Upper lobe of left lung (tissue), 4 donors: Measurements from ENCODE around the gene VASH2.

ENCODE experiments used
- CTCF ChIP-seq, 6 experiments: fragments of 450-650 bp in 4 of 6; fragments of 200-600 bp in 2 of 6; sonication (generic) in 2 of 6; IDR thresholded peaks; one replicate each; pipeline ENCODE4 v1.5.1; 2016 to 2019; ENCODE audit warnings: antibody characterized with exemption in 6 of 6
- POLR2A ChIP-seq, 4 donors: fragments of 450-650 bp; IDR thresholded peaks; one replicate each; pipeline ENCODE4 v1.5.1; 2016 to 2017; ENCODE audit warnings: antibody characterized with exemption in 4 of 4, mild to moderate bottlenecking in 2 of 4

GRCh38 chr1:212951947-212952640 lies 1.8 kb downstream of the VASH2 start:
- TF ChIP-seq CTCF (IDR thresholded peaks at IDR 0.05) (no peak), POLR2A (IDR thresholded peaks at IDR 0.05) (no peak)
